ENCODE data around the gene C13orf42.

The C13orf42 gene

GRCh38 chr13:51063909-51064308 is 47.2 kb downstream of the C13orf42 start:
- DNase-seq: no peak

GRCh38 chr13:51058461-51059167 is 52.5 kb downstream of the C13orf42 start:
- no peak for DNase-seq

GRCh38 chr13:51057906-51058305 is 53.2 kb downstream of the C13orf42 start:
- DNase-seq: no peak

GRCh38 chr13:51057001-51057400 is 54.1 kb downstream of the C13orf42 start:
- no peak for DNase-seq

GRCh38 chr13:51052581-51052980 is 58.5 kb downstream of the C13orf42 start:
- DNase-seq: no peak

- no peak for DNase-seq
Observed at GRCh38 chr13:51050021-51050830, 60.8 kb downstream of the C13orf42 start.

- DNase-seq: no peak
Observed at GRCh38 chr13:51048616-51049015, 62.5 kb downstream of the C13orf42 start.

GRCh38 chr13:51048166-51048461 is 63.0 kb downstream of the C13orf42 start:
- no peak for DNase-seq

GRCh38 chr13:51047434-51048165 is 63.5 kb downstream of the C13orf42 start:
- DNase-seq: no peak

GRCh38 chr13:51045451-51045850 is 65.6 kb downstream of the C13orf42 start:
- no peak for DNase-seq

- DNase-seq: no peak
Observed at GRCh38 chr13:51044023-51044665, 66.9 kb downstream of the C13orf42 start.

- no peak for DNase-seq
Observed at GRCh38 chr13:51043310-51043709, 67.8 kb downstream of the C13orf42 start.

GRCh38 chr13:51041710-51042109 is 69.4 kb downstream of the C13orf42 start:
- DNase-seq: no peak

GRCh38 chr13:51041126-51041525 is 69.9 kb downstream of the C13orf42 start:
- DNase-seq: no peak

GRCh38 chr13:51040431-51040830 is 70.6 kb downstream of the C13orf42 start:
- DNase-seq: no peak

GRCh38 chr13:51036418-51036817 is 74.7 kb downstream of the C13orf42 start:
- no peak for DNase-seq

- DNase-seq: no peak
Observed at GRCh38 chr13:51035978-51036377, 75.1 kb downstream of the C13orf42 start.

GRCh38 chr13:51035469-51035868 is 75.6 kb downstream of the C13orf42 start:
- no peak for DNase-seq

GRCh38 chr13:51034906-51035305 is 76.2 kb downstream of the C13orf42 start:
- no peak for DNase-seq

GRCh38 chr13:51033421-51034185 is 77.5 kb downstream of the C13orf42 start:
- no peak for DNase-seq

GRCh38 chr13:51032831-51033230 is 78.2 kb downstream of the C13orf42 start:
- no peak for DNase-seq
